ENCODE measurements around the gene LRRC39.
A peak's percentile ranks its signal among the peaks of the same experiment; 100 is the strongest.

Gene LRRC39

DNA sequence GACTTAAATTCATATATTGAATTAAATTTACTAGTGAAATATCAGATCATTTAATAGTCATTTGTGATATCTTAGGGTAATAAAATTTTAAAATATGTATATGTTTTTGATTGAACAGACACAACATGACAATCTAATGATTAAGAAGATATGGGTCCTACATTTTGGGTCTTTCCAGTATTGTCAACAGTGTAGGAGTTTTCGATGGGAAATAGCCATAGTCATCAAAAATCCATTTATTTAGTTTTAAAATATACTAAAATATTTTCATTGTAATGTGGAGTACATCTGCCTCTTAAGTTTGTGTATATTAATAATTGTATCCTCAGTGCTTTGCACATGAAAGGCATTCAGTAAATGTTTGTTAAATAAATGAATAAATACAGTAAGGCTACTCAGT is 31.1 kb downstream of the LRRC39 start:
- no peak for DNase-seq

DNA sequence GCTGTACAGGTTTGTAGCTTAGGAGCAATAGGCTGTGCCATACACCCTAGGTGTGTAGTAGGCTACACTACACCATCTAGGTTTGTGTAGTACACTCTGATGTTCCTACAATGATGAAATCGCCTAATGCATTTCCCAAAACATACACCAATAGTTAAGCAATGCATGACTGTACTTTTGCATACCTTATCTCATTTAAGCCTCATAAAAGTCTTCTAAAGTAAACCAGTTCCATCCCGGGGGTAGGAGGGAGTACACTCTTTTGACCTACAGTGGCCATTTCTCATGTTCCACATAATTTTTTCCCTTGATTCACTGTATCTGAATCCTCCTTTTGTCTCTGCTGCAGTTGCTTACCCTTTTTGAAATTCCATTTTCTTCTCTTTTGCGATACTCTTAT is 32.9 kb downstream of the LRRC39 start:
- DNase-seq = no peak

DNA sequence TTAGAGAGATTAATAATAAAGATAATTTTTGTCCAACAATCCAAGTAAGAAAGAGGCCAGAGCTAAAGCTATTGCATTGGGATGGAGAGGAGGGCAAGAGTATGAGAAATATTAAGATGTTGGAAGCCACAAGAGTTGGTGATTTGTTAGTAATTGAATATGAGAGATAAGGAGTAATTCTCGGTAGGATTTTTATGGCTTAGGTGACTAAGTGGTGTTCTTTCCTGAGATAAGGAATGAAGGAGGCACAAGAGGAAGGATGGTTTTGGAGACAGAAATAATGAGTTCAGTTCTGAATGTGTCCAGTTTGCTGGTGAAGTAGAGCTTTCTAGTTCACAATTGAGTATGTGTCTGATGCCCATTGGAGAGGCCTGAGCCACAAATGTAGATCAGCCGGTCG is 35.7 kb downstream of the LRRC39 start:
- DNase-seq = no peak

DNA sequence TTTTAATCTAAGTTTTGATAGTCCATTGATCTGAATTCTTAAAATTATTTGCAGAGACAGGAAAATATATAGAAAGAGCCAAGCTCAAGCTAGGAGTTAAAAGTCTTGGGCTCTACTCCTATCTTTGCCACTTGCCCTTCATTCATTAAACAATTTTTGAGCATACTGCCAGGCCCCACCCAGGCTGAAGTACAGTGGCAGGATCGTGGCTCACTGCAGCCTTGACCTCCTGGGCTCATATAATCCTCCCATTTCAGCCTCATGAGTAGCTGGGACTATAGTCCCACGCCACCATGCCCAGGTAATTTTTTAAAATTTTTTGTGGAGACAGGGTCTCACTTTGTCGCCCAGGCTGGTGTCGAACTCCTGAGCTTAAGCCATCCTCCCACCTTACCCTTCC is 36.9 kb downstream of the LRRC39 start:
- no peak for DNase-seq

DNA sequence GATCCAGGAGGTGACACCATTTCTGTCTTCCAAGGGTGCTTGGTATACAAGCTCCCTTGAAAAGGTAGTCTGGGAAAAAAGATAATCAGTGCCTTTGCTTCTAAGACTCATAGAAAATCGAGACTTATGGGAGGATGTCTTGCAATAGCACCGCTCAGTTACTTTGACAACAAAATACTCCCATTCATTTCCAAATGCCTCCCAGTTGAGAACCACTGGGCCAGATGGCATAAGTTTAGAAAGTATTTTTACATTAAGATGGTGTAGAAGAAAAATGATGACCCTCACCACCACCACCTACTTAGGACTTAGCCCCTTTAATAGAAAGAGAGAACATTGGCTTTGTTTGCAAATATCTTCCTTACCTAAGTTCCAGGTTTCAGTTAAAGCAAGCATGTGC is 40.5 kb downstream of the LRRC39 start:
- no peak for DNase-seq

DNA sequence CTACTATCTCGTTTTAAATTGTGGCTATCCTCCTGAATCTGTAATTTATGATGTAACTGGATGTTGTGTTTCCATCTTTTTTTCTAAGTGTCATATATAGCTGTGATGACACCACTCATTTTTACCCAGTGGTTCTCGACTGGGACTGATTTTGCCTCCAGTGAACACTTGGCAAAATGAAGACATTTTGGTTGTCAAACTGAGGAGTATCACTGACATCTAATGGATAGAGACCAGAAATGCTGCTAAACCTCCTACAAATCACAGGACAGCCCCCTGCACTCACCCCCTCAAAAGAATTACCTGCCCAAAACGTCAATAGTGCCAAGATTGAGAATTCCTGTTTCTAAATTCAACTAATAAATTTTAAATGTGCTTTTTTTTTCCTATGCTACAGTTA is 43.2 kb downstream of the LRRC39 start:
- no peak for DNase-seq

DNA sequence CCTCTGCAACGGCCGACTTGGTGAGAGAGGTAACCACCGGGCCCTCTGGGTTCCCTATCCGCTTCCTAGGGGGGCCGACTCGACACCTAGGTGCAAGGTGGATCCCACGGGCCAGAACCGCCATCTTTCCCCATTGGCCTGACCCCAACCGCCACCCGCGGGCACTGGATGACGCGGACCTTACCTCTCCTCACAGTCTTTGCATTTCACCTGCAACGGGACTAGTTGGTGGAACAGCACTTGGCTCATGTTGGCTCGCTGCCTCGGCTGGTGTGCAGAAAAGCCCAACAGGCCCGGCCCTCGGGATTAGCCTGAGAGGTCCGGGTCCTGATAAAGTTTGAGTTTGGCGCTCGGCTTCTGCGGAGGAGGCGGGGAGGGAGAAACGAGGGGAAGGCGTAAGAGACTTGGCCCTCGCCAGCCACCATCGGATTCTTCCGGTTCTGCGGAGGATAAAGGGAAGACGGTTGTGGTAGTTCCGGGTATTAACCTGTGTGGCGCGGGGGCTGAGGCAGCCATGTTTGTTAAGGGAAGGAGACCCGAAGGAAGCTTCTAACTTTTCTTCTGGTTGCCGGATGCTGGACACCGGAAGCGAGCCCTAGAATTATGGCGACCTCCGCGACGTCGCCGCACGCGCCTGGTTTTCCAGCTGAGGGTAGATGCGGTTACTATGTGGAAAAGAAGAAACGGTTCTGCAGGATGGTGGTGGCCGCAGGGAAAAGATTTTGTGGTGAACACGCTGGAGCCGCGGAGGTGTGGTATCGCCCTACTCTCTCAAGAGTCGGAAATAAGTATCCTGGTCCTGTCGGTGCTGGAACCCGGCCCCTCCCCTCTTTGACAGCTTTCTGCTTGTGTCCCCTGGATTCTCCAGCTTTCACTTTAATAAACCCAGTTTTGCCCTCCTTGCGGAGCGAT is 45.2 kb downstream of the LRRC39 start, which contains the start of the genes SASS6 and TRMT13:
Gene SASS6 (minus strand): TSS at position 365 of the 912 bp plus-strand sequence. CDS start 116 bp downstream, at position 249.
Gene TRMT13 (plus strand): TSS at position 598 of the 912 bp plus-strand sequence. CDS start 6 bp downstream, at position 604.
- peak; percentile 97 for DNase-seq

DNA sequence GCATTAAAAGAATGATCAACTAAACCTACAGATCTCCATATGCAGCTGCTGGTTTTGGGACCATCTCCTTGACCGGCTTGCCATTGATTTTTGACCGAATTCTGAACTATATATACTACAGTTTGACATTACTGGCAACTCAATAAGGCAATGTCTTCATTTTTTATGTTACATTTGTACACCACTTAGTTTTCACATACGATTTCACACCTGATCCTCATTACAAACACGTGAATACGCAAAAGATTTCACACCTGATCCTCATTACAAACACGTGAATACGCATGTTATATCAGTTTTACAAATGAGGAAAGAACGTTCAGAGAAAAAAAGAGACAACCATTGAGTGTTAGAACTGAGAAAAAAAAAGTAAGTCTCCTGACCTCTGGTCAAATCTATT is 46.4 kb downstream of the LRRC39 start:
- no peak for DNase-seq

DNA sequence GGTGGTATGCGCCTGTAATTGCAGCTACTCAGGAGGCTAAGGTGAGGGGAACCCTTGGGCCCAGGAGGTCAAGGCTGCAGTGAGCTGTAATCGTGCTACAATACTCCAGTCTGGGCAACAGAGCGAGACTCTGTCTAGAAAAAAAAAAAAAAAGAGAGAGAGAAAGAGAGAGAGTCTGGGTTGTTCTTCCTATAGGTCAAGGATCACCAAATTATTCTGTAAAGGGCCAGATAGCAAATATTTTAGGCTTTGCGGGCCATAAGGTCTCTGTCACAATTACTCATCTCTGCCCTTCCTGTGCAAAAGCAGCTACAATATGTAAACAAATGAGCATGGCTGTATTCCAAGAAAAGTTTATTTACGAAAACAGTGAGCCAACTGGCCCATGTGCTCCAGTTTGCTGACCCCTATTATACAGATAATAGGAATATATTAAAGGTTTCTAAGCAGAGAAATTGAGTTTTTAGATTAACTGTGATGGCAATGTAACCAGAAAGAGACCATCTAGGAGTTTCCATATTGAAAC is 47.4 kb downstream of the LRRC39 start:
- peak; percentile 16 for DNase-seq

DNA sequence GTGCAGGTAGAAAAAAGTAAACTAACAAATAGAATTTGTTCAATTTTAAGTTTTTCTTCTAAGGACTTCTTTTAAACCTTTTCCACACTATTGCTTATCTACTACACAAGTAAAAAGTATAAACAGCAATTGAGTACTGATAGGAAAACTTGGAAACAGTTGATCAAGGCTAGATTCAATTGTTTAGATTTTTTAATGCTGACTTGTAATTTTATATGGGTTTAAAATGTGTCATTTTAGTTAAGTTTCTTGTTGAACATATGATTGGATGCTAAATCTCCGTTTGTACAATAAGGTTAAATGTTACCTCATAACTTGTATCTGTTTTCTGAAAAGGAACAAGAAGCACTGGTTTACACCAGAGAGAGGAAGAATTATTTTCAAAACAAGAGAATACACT is 50.8 kb downstream of the LRRC39 start:
- DNase-seq = no peak

DNA sequence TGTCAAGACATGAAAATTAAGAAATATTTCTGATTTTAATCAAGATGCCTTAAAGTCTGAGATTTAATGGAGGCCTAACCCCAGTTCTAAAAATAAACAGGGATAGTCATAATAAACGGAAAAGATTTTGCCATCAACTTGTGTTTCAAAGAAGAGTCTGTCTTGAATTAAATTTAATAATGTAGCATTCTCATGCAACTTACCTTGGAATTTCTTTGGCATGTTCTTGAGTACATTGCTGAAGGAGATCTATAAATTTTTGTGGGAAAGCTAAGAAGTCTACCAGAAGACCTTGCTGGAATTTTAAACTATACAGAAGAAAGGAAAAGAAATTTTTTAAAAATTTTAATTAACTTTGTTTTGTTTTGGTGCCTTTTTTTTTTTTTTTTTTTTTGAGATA is 55.9 kb downstream of the LRRC39 start:
- DNase-seq = no peak

DNA sequence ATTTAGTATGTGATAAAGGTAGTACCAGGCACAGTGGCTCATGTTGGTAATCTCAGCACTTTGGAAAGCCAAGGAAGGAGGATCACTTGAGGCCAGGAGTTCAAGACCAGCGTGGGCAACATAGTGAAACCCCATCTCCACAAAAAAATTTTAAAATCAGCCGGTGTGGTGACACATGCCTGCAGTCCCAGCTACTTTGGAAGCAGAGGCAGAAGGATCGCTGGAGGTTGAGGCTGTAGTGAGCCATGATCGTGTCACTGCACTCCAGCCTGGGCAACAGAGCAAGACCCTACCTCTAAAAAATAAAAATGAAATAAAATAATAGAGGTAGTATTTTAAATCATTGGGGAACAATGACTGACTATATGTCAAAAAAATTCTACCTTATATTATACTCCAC is 62.5 kb downstream of the LRRC39 start:
- DNase-seq = no peak

DNA sequence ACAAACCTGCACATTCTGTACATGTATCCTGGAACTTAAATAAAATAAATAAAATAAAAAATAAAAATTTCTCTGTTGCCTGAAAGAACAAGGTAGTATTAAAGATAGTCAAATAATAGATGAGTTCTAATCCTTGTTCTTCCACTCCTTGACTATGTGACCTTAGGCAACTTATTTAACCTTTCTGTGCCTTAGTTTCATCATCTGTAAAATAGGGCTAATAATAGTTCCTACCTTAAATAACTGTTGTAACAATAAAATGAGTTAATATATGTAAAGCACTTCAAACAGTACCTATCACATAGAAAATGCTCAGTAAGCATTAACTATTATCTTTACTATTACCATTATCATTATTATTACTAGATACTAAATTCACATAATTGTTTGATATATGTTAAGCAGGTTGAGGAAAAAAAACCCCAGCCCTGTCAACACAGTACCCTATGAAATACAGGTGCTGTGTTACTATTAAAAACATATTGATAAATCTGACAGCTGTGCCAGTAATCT is 68.4 kb downstream of the LRRC39 start:
- DNase-seq = no peak

DNA sequence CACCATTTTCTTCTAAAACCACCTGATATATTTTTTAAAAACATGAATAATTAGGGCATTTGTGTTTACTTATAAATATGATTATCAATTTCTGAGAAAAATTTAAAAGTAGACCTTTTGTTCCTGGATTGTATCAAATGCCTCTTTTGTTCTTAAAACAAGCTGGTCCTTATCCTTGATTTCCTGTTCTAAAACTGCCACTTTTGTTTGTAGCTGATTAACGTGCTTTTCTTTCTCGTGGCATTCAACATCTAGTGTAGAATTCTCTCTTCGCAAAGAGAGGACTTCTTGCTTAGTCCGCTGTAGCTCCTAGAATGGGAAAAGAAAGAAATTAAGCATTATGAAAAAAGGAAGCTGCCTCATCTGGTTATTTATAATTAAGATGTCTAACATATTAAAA is 70.4 kb downstream of the LRRC39 start:
- no peak for DNase-seq

DNA sequence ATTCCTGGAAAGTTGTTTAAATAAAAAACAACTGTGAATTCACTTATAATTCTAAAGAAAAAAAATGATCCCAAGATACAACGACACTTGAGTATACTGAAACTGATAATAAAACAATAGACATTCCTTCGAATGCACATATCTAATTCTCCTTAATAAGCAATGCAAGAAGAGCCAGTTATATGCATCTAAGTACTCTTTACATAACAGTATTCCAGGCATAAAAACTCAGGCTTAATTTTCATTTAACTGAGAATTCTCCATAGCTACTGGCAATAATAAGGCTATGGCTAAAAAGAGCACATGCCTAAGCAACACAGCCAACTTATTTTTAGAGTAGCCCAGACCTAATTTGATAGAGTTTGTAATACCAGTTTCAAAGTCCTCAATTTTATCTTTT is 76.5 kb downstream of the LRRC39 start:
- DNase-seq = no peak

DNA sequence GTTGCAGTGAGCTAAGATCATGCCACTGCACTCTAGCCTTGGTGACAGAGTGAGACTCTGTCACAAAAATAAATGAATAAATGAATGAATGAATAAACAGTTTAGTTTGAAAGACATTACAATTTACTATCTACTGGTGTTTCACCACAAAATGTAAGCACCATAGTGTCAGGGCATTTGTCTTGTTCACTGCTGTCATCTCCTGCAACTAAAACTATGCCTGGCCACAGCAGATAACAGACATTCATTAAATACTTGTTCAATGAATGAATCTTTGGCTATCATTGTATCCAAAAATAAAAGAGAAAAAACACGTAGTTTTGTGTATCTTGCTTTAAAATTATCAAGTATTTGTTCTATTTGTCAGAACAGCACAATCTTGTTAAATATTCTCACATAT is 77.9 kb downstream of the LRRC39 start:
- DNase-seq = no peak

Measured in NCI-H345 (cell line).